ENCODE measurements around the gene CTSZ. TPM values are rescaled to one million over a fixed set of nuclear protein-coding genes. Genes with fewer than 3 reads are reported as not detected.

The CTSZ gene
- total and polyA plus RNA-seq, 2 experiments from 2014 or later: 0.58 to 41.4 TPM

DNA sequence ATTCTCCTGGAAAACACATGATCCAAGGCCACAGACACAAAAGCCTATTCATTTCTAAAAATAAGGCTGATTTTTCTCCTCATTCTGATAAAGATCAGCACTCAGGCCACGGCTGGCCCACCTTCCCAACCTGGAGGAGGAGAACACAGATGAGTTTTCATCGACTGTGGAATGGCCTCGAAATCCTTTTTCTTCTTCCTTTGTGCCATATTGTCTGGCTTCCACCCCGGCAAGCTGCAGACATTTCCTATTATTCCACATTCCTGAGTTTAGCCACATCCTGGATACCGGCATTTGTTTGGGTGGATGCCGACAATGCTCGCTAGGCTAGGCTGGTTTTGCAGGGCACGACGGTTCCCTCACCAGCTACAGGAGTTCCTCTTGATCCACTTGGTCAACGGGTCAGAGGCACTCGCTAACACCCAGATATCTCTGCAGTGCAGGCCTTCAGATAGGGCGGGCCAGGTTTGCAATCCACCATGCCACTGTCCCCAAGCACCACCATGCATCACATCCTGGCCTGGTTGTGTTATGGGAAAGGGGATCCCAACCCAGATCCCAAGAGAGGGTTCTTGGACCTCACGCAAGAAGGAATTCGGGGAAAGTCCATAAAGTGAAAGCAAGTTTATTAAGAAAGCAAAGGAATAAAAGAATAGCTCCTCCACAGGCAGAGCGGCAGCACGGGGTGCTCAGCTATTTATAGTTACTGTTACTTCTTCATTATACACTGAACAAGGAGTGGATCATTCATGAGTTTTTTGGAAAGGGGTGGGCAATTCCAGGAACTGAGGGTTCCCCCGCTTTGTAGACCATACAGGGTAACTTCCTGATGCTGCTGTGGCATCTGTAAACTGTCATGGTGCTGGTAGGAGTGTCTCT lies 4.2 kb upstream of the CTSZ start:
- no peaks in the 10 kb centered on the region for H3K9me2 ChIP-seq (ENCODE audit: insufficient read depth)
- no peaks in the 10 kb centered on the region for H3K36me3 Mint-ChIP-seq (ENCODE audit: low read depth)
- peaks cover 11% of the 10 kb centered on the region for H3K27me3 ChIP-seq (ENCODE audit: insufficient read depth)
- H2AFZ ChIP-seq: 0 out of 2 replicates have a peak overlapping the region, but pooled peaks have one; percentile 2
- no peaks in the 10 kb centered on the region for H3K9me3 Mint-ChIP-seq
- H3K27ac ChIP-seq (ENCODE audit: low read depth): no peak overlapping the region
- no peak overlapping the region for H3K4me3 Mint-ChIP-seq
- H3K4me2 ChIP-seq: no peak overlapping the region
- ATAC-seq (no peak), DNase-seq (ENCODE audit: low spot score) (peak; percentile 47)
- peaks cover 24% of the 10 kb centered on the region for H3K27me3 Mint-ChIP-seq (ENCODE audit: insufficient read depth, low read depth, poor library complexity)
- no peaks in the 10 kb centered on the region for H3F3A ChIP-seq (replicated peaks; ENCODE audit: low read depth)
- no peaks in the 10 kb centered on the region for H3K36me3 ChIP-seq (ENCODE audit: insufficient read depth)
- H3K4me1 ChIP-seq (ENCODE audit: insufficient read depth): peaks cover 5% of the 10 kb centered on the region; the same call in 1 of the 2 replicates
- no peaks in the 10 kb centered on the region for H4K20me1 ChIP-seq (replicated peaks; ENCODE audit: insufficient read depth)
- H3K27ac Mint-ChIP-seq: no peak overlapping the region
- H3K4me1 Mint-ChIP-seq: peaks cover 18% of the 10 kb centered on the region; the same call in 2 of the 3 replicates
- no peak overlapping the region for H3K4me3 ChIP-seq
- no peak for TF ChIP-seq JUNB (IDR thresholded peaks at IDR 0.05; ENCODE audit: unreplicated experiment)
- no peak for TF ChIP-seq NANOG (IDR thresholded peaks at IDR 0.05; ENCODE audit: borderline replicate concordance)
- TF ChIP-seq, protein P1, sequence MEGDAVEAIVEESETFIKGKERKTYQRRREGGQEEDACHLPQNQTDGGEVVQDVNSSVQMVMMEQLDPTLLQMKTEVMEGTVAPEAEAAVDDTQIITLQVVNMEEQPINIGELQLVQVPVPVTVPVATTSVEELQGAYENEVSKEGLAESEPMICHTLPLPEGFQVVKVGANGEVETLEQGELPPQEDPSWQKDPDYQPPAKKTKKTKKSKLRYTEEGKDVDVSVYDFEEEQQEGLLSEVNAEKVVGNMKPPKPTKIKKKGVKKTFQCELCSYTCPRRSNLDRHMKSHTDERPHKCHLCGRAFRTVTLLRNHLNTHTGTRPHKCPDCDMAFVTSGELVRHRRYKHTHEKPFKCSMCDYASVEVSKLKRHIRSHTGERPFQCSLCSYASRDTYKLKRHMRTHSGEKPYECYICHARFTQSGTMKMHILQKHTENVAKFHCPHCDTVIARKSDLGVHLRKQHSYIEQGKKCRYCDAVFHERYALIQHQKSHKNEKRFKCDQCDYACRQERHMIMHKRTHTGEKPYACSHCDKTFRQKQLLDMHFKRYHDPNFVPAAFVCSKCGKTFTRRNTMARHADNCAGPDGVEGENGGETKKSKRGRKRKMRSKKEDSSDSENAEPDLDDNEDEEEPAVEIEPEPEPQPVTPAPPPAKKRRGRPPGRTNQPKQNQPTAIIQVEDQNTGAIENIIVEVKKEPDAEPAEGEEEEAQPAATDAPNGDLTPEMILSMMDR (conservative IDR thresholded peaks at IDR 0.05; ENCODE audit: low read depth in 2 of 2): no peak
- no peak for TF ChIP-seq STAT1 (IDR thresholded peaks at IDR 0.05; ENCODE audit: unreplicated experiment)
- TF ChIP-seq EZH2phosphoT487 (IDR thresholded peaks at IDR 0.05; ENCODE audit: unreplicated experiment): no peak
- no peak for TF ChIP-seq CREB1 (CRISPR knock-in tag; IDR thresholded peaks at IDR 0.05; ENCODE audit: low read depth)
- H3K79me2 ChIP-seq (replicated peaks; ENCODE audit: insufficient read depth): no peaks in the 10 kb centered on the region

DNA sequence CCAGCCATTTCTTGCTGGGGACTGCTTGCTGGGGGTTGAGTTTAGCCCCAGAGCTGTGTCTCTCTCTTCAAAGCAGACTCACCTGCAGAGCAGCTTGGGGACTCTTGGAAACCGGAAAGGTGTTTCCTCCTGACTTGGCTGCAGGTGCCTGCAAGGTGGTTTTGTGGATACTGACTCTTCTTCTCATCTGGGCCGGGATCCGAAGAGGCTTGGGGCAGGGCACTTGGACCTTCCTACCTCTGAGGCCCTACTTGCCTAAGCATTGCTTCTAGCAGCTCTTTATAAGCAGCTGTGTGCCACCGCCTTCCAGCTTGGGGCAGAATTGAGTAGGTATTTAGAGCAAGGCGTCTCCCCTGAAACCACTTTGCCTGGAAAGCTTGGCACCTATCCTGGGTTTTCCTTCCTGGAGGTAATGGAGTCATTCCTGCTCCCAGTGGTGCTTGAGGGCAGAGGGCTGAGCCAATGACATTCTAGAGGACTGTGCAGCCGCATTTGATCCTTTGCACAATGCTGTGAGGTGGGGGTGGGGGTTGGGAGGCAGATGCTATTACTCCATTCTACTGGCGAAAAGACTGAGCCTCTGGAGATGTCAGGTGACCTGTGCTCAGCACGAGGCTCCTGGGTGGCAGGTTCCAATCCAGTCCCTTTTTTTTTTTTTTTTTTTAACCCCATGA lies 3.4 kb upstream of the CTSZ start:
- no peak overlapping the region for H3K4me3 ChIP-seq
- Mint-ChIP-seq H3K9me3 (no peaks in the 10 kb centered on the region), H3K4me3 (no peak overlapping the region), H3K4me1 (peaks cover 16% of the 10 kb centered on the region; the same call in 2 of the 3 replicates), H3K36me3 (ENCODE audit: low read depth) (no peaks in the 10 kb centered on the region), H3K27ac (no peak overlapping the region), H3K27me3 (ENCODE audit: insufficient read depth, low read depth, poor library complexity) (peaks cover 24% of the 10 kb centered on the region)
- no peaks in the 10 kb centered on the region for H4K20me1 ChIP-seq (replicated peaks; ENCODE audit: insufficient read depth)
- DNase-seq (ENCODE audit: low spot score): no peak
- no peak overlapping the region for H2AFZ ChIP-seq
- H3K36me3 ChIP-seq (ENCODE audit: insufficient read depth): no peaks in the 10 kb centered on the region
- H3K79me2 ChIP-seq (replicated peaks; ENCODE audit: insufficient read depth): no peaks in the 10 kb centered on the region
- no peak overlapping the region for H3K27ac ChIP-seq (ENCODE audit: low read depth)
- ATAC-seq: no peak
- no peaks in the 10 kb centered on the region for H3K9me2 ChIP-seq (ENCODE audit: insufficient read depth)
- H3K27me3 ChIP-seq (ENCODE audit: insufficient read depth): peaks cover 11% of the 10 kb centered on the region
- no peak overlapping the region for H3K4me2 ChIP-seq
- peaks cover 5% of the 10 kb centered on the region; the same call in 1 of the 2 replicates for H3K4me1 ChIP-seq (ENCODE audit: insufficient read depth)
- no peaks in the 10 kb centered on the region for H3F3A ChIP-seq (replicated peaks; ENCODE audit: low read depth)
- TF ChIP-seq POLR2AphosphoS5 (IDR thresholded peaks at IDR 0.05; ENCODE audit: low read depth) (no peak), JUNB (IDR thresholded peaks at IDR 0.05; ENCODE audit: unreplicated experiment) (no peak), NANOG (IDR thresholded peaks at IDR 0.05; ENCODE audit: borderline replicate concordance) (no peak), ZNF331 (CRISPR knock-in tag; IDR thresholded peaks at IDR 0.05; ENCODE audit: low read depth) (no peak), STAT1 (IDR thresholded peaks at IDR 0.05; ENCODE audit: unreplicated experiment) (no peak), EZH2phosphoT487 (IDR thresholded peaks at IDR 0.05; ENCODE audit: unreplicated experiment) (no peak), EZH2 (IDR thresholded peaks at IDR 0.05; ENCODE audit: low read depth, unreplicated experiment) (no peak), ZNF114 (CRISPR knock-in tag; IDR thresholded peaks at IDR 0.05) (no peak)
- TF ChIP-seq, protein P1 (conservative IDR thresholded peaks at IDR 0.05; ENCODE audit: low read depth in 2 of 2): no peak
- TF ChIP-seq, protein P2, sequence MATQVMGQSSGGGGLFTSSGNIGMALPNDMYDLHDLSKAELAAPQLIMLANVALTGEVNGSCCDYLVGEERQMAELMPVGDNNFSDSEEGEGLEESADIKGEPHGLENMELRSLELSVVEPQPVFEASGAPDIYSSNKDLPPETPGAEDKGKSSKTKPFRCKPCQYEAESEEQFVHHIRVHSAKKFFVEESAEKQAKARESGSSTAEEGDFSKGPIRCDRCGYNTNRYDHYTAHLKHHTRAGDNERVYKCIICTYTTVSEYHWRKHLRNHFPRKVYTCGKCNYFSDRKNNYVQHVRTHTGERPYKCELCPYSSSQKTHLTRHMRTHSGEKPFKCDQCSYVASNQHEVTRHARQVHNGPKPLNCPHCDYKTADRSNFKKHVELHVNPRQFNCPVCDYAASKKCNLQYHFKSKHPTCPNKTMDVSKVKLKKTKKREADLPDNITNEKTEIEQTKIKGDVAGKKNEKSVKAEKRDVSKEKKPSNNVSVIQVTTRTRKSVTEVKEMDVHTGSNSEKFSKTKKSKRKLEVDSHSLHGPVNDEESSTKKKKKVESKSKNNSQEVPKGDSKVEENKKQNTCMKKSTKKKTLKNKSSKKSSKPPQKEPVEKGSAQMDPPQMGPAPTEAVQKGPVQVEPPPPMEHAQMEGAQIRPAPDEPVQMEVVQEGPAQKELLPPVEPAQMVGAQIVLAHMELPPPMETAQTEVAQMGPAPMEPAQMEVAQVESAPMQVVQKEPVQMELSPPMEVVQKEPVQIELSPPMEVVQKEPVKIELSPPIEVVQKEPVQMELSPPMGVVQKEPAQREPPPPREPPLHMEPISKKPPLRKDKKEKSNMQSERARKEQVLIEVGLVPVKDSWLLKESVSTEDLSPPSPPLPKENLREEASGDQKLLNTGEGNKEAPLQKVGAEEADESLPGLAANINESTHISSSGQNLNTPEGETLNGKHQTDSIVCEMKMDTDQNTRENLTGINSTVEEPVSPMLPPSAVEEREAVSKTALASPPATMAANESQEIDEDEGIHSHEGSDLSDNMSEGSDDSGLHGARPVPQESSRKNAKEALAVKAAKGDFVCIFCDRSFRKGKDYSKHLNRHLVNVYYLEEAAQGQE (IDR thresholded peaks at IDR 0.05; ENCODE audit: unreplicated experiment): no peak
- TF ChIP-seq, protein P3, sequence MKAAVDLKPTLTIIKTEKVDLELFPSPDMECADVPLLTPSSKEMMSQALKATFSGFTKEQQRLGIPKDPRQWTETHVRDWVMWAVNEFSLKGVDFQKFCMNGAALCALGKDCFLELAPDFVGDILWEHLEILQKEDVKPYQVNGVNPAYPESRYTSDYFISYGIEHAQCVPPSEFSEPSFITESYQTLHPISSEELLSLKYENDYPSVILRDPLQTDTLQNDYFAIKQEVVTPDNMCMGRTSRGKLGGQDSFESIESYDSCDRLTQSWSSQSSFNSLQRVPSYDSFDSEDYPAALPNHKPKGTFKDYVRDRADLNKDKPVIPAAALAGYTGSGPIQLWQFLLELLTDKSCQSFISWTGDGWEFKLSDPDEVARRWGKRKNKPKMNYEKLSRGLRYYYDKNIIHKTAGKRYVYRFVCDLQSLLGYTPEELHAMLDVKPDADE (IDR thresholded peaks at IDR 0.05): no peak
